H1 (cell line): ENCODE results near the gene ANKS1B. TPM values are rescaled to one million over a fixed set of nuclear protein-coding genes. Genes with fewer than 3 reads are reported as not detected.

Source experiments
- ASH2L ChIP-seq: fragments of 200-600, 300-600 bp; sonication (generic); IDR thresholded peaks from one replicate; pipeline ENCODE4 v1.7.1; 2017; ENCODE audit warnings: low read length
- BACH1 ChIP-seq: IDR thresholded peaks from 2 replicates; pipeline ENCODE4 v1.6.1; 2012; ENCODE audit warnings: low read length, improper control_type of control experiment
- E2F6 ChIP-seq: IDR thresholded peaks from 2 replicates; pipeline ENCODE4 v1.6.1; 2012; ENCODE audit warnings: inconsistent platforms
- GABPA ChIP-seq: IDR thresholded peaks from 2 replicates; pipeline ENCODE4 v1.6.1; 2011; ENCODE audit warnings: mild to moderate bottlenecking, low read length, moderate library complexity, borderline replicate concordance; ENCODE audit not compliant: insufficient read depth
- RAD21 ChIP-seq, 2 experiments: IDR thresholded peaks in 1 of 2; conservative IDR thresholded peaks in 1 of 2; 2 replicates each; pipeline ENCODE4 v1.6.1; 2011; ENCODE audit warnings: low read depth in 2 of 2, low read length in 2 of 2, improper control_type of control experiment in 1 of 2, inconsistent platforms in 1 of 2, mild to moderate bottlenecking in 1 of 2, moderate library complexity in 1 of 2
- SIRT6 ChIP-seq: IDR thresholded peaks from one replicate; pipeline ENCODE4 v1.7.1; 2012; ENCODE audit warnings: low read length, inconsistent platforms
- USF2 ChIP-seq: IDR thresholded peaks from 2 replicates; pipeline ENCODE4 v1.6.1; 2011; ENCODE audit warnings: low read length, improper control_type of control experiment
- polyA plus RNA-seq, 7 experiments: library from polyadenylated mRNA; depleted of rRNA in 3 of 7; stranded (reverse) in 5 of 7; unstranded in 2 of 7; fragments of >200 nt in 5 of 7; fragments of 200-250 nt in 2 of 7; gene quantifications; 1 replicate in 5 of 7; 2 replicates in 1 of 7; 4 replicates in 1 of 7; pipeline versions ENCODE4 v1.2.1 to v1.2.3, GENCODE V29; 2011 to 2013; ENCODE audit warnings: missing spikeins in 2 of 7, mixed read lengths in 2 of 7
- total RNA-seq: library from RNA; stranded (reverse); fragmentation: NEBNext Ultra II Directional; extraction: Animal tissue kit (Norgen Biotek cat#: 25700); gene quantifications from 2 replicates; pipeline ENCODE4 v1.2.1, GENCODE V29; 2021

ANKS1B gene
- total and polyA plus RNA-seq, 2 of the 8 experiments (the other 6 are each of a cell fraction or from before 2014, with no cell fraction given): 2.7 to 6.1 TPM

GRCh38 chr12:99453836-99454538 lies 530.7 kb downstream of the ANKS1B start (continued):
- TF ChIP-seq RAD21 (IDR thresholded peaks at IDR 0.05 in 1 of 2, conservative IDR thresholded peaks at IDR 0.05 in 1 of 2; ENCODE audit: low read depth in 2 of 2, low read length in 2 of 2): no peak
- no peak for TF ChIP-seq ASH2L
- TF ChIP-seq SIRT6: no peak
- TF ChIP-seq GABPA: no peak
- TF ChIP-seq E2F6: no peak
- no peak for TF ChIP-seq BACH1
- TF ChIP-seq USF2: no peak
